Measurements from ENCODE around the gene IFNA7. TPM values are rescaled to one million over a fixed set of nuclear protein-coding genes. Genes with fewer than 3 reads are reported as not detected.
"Not testable (repeated sequence)": the region's sequence is repeated elsewhere in the genome, so short reads cannot be mapped to it uniquely, and the experiment has no call there.

Gene IFNA7
- total RNA-seq, 4 donors from 2014 or later, result not detected

DNA sequence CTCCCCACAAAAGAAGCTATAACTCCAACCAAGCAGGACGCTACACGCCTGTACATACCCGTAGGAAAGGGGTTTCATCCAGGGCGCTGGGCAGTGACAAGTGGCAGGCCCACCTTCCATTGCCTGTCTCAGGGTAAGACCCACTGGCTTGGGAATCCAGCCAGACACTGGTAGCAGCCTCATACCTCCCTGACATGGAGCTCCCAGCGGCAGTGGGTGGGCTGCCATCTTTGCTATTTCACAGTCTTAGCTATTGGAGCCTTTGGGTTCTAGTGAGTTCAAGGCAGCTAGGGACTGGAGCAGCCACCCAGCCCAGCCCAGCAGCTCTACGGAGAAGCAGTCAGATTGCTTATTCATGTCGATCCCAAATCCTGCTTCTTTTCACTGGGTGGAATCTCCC is 8.3 kb upstream of the IFNA7 start:
- no peak for DNase-seq
- no peaks in the 10 kb centered on the region for H3K9me3 ChIP-seq
- H3K27ac ChIP-seq, result no peak overlapping the region
- no peak for TF ChIP-seq POLR2A (IDR thresholded peaks at IDR 0.05)
- TF ChIP-seq, protein P1, sequence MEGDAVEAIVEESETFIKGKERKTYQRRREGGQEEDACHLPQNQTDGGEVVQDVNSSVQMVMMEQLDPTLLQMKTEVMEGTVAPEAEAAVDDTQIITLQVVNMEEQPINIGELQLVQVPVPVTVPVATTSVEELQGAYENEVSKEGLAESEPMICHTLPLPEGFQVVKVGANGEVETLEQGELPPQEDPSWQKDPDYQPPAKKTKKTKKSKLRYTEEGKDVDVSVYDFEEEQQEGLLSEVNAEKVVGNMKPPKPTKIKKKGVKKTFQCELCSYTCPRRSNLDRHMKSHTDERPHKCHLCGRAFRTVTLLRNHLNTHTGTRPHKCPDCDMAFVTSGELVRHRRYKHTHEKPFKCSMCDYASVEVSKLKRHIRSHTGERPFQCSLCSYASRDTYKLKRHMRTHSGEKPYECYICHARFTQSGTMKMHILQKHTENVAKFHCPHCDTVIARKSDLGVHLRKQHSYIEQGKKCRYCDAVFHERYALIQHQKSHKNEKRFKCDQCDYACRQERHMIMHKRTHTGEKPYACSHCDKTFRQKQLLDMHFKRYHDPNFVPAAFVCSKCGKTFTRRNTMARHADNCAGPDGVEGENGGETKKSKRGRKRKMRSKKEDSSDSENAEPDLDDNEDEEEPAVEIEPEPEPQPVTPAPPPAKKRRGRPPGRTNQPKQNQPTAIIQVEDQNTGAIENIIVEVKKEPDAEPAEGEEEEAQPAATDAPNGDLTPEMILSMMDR (IDR thresholded peaks at IDR 0.05), result no peak
- no peaks in the 10 kb centered on the region for H3K36me3 ChIP-seq
- H3K27me3 ChIP-seq, result no peaks in the 10 kb centered on the region
- no peak overlapping the region for H3K4me3 ChIP-seq
- H3K4me1 ChIP-seq, result no peaks in the 10 kb centered on the region

DNA sequence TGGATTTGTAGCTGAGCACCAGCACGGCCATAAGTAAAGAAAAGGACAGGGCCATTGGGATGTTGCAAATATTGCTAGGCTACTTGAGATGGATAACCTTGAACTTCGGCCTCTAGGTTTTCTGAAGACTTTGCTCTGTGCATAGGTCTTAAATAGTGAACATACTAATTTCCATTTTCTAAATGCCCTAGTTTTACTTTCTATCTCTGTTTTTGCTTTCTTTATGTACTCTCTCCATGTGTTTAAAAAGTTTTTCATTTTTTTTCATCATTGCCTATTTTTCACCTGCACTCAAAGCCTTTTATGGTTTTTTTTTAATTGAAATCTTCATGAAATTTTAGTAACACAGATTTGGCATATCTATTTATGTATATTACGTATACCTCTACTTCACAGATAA is 5.0 kb upstream of the IFNA7 start, which contains the start of gene IFNA10:
Gene IFNA10, minus strand, starts transcription at position 101 of the 400 bp plus-strand sequence. Its CDS starts 46 bp downstream, at position 55.
- not testable (repeated sequence) for H3K36me3 ChIP-seq, H3K4me1 ChIP-seq

DNA sequence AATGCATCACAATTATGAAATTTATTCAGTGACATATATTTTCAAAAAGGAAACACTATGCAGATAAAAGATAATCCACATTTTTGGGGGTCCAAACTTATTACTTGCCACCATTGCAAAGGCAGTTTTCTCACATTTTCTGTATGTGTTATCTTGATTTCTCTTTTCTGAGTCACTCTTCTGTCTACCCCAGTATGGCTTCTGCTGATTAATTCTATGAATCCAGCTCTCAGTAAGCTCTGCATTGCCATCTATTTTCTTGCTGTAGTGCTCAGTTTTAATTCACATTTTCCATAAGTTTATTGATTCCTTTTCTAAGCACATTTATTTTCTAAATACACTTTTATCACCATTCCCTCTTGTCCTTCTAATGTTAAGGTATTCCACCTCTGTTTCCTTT is 3.2 kb upstream of the IFNA7 start:
- TF ChIP-seq, protein P1 (IDR thresholded peaks at IDR 0.05), result no peak
- TF ChIP-seq POLR2A (IDR thresholded peaks at IDR 0.05), result no peak

More for the DNA sequence above, 5.0 kb upstream of the IFNA7 start, which contains the start of gene IFNA10:
- not testable (repeated sequence) for H3K27ac ChIP-seq, DNase-seq, H3K27me3 ChIP-seq, H3K4me3 ChIP-seq, H3K9me3 ChIP-seq

DNA sequence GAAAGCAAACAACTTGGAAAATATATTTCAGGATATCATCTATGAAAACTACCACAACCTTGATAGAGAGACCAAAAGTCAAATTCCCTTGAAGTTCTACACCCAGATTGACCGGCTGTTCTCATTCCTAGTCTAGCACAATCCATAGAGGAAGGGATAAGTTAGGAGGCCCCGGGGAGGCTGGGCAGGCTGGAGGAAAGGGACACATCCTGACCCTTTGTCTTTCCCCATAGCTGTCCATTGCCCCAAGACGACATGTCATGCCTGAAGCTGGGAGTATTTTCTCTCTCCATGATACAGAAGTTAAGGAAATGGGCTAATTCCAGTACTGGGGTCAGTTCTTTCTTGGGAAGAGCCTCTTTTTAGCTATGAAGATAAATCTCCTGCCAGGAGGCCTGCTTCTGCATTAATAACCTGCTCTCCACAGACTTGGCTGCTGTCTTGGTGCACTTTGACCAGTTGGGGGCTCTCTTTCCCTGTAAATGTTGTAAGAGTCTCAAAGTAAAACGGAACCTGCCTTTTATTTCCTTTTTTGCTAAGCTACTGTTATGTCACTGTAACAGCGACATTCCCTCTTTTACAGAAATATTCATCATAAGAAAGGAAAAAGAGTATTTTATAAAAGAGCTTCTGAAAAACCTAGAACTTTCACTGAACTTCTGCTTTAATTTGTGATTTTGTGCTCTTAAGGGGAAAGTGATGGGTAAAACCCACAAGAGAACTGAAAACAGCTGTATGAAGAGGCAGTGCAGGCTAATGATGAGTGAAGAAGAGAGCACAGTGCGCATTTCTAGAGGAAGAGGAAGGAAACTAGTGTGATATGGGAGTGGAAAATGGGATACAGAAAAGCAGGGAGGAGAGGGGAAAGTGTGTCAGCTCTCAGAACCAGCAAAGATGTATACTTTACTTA is 6.9 kb downstream of the IFNA7 start:
- not testable (repeated sequence) for DNase-seq, H3K36me3 ChIP-seq, H3K27me3 ChIP-seq, H3K27ac ChIP-seq, H3K4me3 ChIP-seq, H3K4me1 ChIP-seq, H3K9me3 ChIP-seq
- TF ChIP-seq, protein P1 (IDR thresholded peaks at IDR 0.05), result peak in 3 of 6 experiments; percentile 40 to 53 (median 41)

More for the DNA sequence above, 3.2 kb upstream of the IFNA7 start:
- H3K9me3 ChIP-seq, result no peaks in the 10 kb centered on the region
- H3K27me3 ChIP-seq, result no peaks in the 10 kb centered on the region
- no peaks in the 10 kb centered on the region for H3K4me1 ChIP-seq
- no peak for DNase-seq
- no peak overlapping the region for H3K27ac ChIP-seq
- H3K36me3 ChIP-seq, result no peaks in the 10 kb centered on the region
- no peak overlapping the region for H3K4me3 ChIP-seq

DNA sequence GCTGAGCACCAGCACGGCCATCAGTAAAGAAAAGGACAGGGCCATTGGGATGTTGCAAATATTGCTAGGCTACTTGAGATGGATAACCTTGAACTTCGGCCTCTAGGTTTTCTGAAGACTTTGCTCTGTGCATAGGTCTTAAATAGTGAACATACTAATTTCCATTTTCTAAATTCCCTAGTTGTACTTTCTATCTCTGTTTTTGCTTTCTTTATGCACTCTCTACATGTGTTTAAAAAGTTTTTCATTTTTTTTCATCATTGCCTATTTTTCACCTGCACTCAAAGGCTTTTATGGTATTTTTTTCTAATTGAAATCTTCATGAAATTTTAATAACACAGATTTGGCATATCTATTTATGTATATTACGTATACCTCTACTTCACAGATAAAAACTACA is 14.5 kb downstream of the IFNA7 start, which contains the start of gene IFNA4:
Gene IFNA4, minus strand, starts transcription at position 101 of the 400 bp plus-strand sequence. Its CDS starts 56 bp downstream, at position 45.
- not testable (repeated sequence) for H3K27me3 ChIP-seq, H3K4me3 ChIP-seq, H3K36me3 ChIP-seq, DNase-seq, H3K4me1 ChIP-seq, H3K9me3 ChIP-seq, H3K27ac ChIP-seq

DNA sequence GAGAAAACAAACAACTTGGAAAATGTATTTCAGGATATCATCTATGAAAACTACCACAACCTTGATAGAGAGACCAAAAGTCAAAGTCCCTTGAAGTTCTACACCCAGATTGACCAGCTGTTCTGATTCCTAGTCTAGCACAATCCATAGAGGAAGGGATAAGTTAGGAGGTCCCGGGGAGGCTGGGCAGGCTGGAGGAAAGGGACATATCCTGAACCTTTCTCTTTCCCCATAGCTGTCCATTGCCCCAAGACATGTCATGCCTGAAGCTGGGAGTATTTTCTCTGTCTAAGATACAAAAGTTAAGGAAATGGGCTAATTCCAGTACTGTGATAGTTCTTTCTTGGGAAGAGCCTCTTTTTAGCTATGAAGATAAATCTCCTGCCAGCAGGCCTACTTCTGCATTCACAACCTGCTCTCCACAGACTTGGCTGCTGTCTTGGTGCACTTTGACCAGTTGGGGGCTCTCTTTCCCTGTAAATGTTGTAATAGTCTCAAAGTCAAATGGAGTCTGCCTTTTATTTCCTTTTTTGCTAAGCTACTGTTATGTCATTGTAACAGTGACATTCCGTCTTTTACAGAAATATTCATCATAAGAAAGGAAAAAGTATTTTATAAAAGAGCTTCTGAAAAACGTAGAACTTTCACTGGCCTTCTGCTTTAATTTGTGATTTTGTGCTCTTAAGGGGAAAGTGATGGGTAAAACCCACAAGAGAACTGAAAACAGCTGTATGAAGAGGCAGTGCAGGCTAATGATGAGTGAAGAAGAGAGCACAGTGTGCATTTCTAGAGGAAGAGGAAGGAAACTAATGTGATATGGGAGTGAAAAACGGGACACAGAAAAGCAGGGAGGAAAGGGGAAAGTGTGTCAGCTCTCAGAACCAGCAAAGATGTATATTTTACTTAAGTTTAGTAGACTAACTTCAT is 18.9 kb downstream of the IFNA7 start:
- H3K27ac ChIP-seq, H3K36me3 ChIP-seq, DNase-seq, H3K9me3 ChIP-seq, H3K4me3 ChIP-seq, H3K4me1 ChIP-seq, H3K27me3 ChIP-seq: not testable (repeated sequence)
- TF ChIP-seq, protein P1 (IDR thresholded peaks at IDR 0.05), result peak in 2 of 6 experiments; percentile 18 to 32

Data from Peyer's patch (tissue), 4 donors.